Activated CD8-positive, alpha-beta memory T cell treated with anti-CD3 and anti-CD28 coated beads for 1 hour (primary cell): ENCODE data around the gene SORL1.

Experiments used
- DNase-seq, 2 donors: peaks; one replicate each; pipeline ENCODE4 v3.0.0-alpha.2; 2020; ENCODE audit warnings: low read depth in 1 of 2; ENCODE audit errors: extremely low read depth in 1 of 2

SORL1 gene

DNA sequence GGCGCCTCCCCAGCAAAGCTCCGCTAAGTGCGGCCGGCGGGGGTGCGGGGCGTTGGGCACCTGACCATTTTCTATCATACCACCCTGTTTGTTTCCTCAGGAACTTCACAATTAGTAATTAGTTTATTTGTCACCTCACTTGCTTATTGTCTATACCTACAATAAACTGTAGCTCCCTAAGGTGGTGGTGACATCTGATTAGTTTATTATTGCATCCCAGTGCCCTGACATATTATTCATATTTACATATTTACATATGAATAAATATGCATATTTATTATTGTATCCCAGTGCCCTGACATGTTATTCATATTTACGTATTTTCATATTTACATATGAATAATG is 24.7 kb upstream of the SORL1 start:
- no peak for DNase-seq

GRCh38 chr11:121429556-121429955 is 22.6 kb upstream of the SORL1 start:
- DNase-seq = no peak

DNA sequence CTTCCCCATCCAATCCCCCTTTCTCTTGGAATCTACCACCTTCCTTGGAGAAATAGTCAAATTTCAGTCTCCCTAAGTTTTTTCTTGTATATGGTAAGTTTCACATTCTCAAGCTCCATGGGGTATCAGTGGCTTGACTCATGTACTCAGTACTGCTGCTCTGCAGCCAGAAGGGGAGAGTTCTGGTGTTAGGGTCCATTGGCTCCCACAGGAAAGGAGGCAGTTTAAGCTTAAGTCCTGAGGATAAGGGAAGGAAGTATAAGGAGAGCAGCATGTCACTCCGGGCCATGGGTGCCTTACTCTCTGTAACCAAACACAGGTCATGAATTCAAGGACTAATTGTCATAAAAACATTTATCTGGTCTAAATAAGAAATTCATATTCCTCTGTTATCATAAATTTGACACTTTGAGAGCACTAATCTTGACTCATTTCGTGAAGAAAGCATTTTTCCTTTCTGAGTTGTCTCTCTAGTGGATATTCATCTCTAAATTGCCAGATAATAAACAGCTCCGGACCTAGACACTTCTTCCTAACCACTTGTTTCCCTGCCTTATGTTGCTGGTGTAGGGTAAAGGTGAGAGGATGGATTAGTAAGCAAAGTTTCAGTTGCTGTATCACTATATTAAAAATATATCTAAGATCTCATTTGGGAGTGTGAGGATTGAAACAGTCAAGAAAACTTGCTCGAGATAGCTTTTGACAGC is 20.1 kb upstream of the SORL1 start:
- DNase-seq = no peak

DNA sequence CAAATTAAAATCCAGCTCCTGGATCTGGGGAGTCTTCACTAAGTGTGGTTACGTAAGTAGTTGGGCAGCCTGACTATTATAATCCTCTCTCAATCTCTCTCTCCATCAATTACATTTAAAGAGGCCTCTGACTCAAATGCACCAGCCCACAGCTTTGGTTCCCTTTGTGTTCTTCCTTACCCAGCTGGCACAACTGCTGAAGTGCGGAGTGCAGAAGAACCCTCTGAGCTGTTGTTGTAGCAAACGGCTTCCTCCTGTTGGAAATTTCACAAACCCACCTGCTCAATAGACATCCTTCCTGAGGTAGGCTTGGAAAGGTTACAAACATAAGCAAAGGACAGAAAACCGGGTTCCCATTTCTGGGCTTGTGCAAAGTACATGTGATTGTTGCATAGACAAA is 17.0 kb upstream of the SORL1 start:
- no peak for DNase-seq

GRCh38 chr11:121435551-121436511 is 16.3 kb upstream of the SORL1 start:
- DNase-seq = no peak

DNA sequence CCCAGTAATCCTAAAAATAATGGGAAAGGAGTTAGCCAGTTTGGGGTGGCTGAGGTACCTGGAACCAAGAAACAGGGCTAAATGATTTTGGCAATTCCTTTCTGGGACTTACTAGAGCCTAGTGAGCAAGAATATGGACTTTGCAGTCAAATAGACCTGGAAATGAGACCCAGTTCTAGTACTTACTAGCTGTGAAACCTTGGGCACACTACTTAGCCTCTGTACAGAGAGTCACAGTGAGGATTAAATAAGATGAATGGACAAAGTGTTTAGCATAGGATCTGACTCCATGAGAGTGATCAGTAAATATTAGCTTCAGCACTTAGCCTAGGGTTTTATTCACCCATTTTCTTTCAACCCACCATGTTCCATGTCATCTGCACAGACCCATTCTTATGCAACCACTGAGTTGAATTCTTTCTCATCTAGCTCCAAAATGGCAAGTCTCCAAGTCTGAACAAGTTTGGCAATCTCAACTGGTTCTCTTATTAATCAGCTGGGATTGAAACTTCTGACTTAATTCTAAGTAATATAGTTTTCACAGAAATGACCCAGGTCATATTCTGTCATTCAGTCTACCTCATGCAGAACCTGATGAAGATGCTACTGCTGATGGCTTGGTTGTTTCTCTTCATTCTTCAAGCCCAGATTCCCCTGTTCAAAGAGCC is 15.0 kb upstream of the SORL1 start:
- no peak for DNase-seq

DNA sequence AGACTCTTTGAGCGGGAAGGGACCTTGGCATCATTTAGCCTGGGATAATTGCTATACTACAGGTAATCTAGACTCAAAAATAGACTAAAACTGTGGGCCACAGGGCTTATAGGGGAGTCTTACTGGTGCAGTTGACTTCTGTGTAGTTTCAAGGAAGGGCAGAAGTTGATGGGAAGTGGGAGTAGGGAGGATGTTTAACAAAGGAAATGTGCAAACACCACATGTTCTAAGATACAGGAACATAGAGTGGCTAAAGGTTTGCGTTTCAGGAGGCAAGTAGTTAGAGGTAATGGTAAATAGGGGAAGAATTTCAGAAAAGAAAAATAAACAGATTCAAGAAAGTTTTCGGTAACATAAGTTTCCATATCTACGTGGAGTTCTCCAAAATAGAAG is 14.4 kb upstream of the SORL1 start:
- DNase-seq = no peak

- DNase-seq = no peak
Observed at GRCh38 chr11:121439337-121439736, 12.8 kb upstream of the SORL1 start.

DNA sequence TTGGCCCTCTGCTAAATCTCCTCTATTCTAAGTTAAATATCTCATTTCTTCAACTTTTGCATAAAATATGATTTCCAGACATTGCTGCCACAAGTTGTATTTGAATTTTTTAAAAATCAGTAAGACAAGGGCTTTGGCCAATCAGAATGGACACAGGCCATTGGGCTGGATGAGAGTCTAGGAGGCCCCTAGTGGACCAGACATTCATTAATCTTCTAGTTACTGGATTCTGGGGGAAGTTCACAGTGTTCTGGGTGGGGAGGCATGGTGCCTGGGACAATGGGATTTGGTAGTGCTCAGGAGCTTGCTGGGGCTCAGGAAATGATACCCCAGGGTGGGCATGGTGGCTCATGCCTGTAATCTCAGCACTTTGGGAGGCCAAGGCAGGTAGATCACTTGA is 12.4 kb upstream of the SORL1 start:
- DNase-seq = no peak

GRCh38 chr11:121441521-121441920 is 10.6 kb upstream of the SORL1 start:
- no peak for DNase-seq

DNA sequence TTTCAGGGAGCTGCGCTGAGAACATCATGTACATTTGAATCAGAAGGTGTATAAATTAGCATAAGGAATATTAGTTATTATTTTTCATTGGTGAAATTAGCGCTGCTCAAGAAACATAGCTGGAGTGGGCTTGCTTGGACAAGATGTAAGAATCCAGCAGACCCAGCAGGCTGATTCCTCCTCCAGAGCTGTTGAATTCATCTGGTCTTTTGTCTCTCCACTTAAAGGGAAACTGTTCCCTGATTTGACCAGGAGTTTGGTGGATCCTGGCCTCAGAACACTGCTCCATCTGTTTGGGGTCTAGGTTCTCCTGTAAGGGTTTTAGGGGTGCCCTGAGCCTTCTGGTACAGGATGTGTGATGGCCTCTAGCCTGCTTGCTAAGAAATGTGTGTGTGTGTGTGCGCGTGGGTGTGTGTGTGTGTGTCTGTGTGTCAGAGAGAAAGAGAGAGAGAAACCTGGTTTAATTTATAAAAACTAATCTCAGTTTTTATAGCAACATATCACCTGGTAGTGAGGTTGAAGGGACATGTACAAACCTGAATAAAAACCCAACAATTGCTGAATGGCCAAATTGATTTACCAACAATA is 8.3 kb upstream of the SORL1 start:
- no peak for DNase-seq

GRCh38 chr11:121444526-121444925 is 7.6 kb upstream of the SORL1 start:
- DNase-seq = no peak

DNA sequence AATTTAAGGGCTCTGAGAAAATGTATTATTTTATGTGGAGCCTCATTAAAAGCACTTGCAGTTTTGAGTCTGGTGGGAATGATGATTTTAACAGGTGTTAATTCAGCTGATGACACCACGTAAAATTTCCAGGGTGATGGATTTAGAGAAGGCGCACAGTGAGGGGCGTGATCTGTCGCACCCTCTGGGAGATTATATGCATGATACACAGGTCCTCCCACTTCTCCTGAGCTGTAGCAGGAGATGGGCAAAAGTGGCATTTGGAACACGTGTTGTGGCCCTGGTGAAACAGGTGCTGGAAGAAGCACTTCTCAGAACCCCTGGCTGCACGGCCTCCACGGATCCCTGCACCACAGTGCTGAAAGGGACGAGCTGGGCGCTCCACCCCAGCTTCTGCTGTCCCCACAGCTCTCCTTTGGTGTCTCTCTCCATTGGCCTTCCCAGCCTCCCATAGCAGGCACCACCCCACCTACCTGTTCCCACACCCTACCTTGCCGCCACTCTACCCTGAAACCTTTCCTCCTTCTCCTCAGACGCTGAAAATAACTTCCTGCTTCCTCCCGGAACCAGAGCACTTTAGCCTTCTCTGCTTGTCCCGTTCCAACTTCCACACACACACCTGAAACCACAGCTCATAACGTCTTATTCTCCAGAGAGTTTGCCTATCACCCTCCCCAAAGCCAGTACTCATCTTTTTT is 6.9 kb upstream of the SORL1 start:
- no peak for DNase-seq

- no peak for DNase-seq
Observed at GRCh38 chr11:121446752-121447156, 5.4 kb upstream of the SORL1 start.

DNA sequence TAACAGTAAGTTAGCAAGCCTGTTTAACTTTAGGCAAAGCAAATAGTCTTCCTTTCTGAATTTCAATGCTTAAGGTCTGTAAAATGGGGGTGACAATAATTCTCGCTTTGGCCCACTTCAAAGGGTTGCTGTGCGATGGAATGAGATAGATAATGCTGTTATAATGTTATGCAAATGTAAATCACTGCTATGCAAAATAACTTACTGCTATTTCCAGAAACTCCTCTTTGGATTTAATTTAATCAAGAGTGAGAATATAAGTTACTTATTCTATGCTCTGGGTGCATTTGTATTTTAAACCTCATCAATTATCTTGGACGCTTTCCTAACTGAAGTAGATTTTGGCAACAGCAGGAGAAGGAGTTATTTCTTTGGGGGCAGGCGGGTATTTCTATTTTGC is 4.1 kb upstream of the SORL1 start:
- DNase-seq = no peak

DNA sequence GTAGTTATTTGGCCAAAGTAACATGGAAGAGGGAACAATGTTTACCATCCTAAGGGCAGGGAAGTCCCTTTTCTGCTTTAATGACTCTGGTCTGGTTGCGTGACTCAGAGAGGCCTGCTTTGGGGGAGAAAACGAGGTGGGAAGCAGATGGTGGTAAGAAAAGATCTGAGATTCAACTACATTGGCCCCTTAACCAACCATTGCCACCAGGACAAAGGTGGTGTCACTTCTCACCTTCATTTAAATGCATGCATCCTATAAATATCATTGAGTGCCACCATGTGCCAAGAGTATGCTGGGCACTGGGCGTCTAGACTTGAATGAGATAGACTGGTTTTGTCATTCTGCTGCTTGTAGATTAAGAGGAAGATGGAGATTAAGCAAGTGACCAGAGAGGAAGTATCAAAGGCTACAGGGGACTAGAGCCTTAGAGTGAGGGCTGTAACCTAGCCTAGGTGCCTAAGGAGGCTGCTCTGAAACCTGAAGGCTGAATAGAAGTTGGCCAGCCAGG is 3.6 kb upstream of the SORL1 start:
- DNase-seq = no peak

DNA sequence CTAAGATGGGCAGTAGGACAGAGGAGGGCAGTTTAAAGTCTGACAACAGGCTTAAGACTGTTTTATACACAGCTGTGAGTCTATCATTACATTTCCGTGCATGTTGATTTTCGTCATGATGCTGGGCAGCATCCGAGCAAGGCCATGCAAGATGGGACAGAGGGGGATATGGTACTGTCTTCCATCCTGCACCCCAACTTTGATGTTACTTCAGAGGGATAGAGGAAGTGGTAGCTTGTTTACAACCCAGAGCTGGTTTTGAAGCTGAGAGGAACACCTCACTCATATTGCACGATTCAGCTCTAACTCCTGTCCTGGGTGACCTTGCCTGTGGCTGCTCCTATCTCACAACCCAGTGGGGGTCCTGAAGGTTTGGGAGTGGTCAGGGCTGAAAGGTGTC is 3.0 kb upstream of the SORL1 start:
- DNase-seq = no peak

GRCh38 chr11:121449626-121450025 is 2.5 kb upstream of the SORL1 start:
- DNase-seq = no peak

- no peak for DNase-seq
Observed at GRCh38 chr11:121450401-121450800, 1.7 kb upstream of the SORL1 start.

GRCh38 chr11:121451178-121451985 is 732 bp upstream of the SORL1 start:
- no peak for DNase-seq
